GM18499 (cell line): ENCODE data around the gene RALBP1.
"Not testable (repeated sequence)": the region's sequence is repeated elsewhere in the genome, so short reads cannot be mapped to it uniquely, and the experiment has no call there.

Source experiments
- ATAC-seq: cut with Tn5 transposase; IDR thresholded peaks from one replicate; pipeline ENCODE4 v1.9.1; 2021; ENCODE audit warnings: moderate number of reproducible peaks; ENCODE audit not compliant: insufficient read depth, unreplicated experiment

The RALBP1 gene

GRCh38 chr18:9474983-9475642 is at the start of gene RALBP1:
Gene RALBP1, plus strand, starts transcription at chr18:9475513. Its CDS starts 37,533 bp downstream, at chr18:9513046.
- ATAC-seq = peak; percentile 91

GRCh38 chr18:9426753-9427152 is 48.6 kb upstream of the RALBP1 start:
- no peak for ATAC-seq

GRCh38 chr18:9428301-9428706 is 47.0 kb upstream of the RALBP1 start:
- ATAC-seq = no peak

GRCh38 chr18:9428862-9429661 is 46.3 kb upstream of the RALBP1 start:
- no peak for ATAC-seq

GRCh38 chr18:9429662-9429993 is 45.7 kb upstream of the RALBP1 start:
- no peak for ATAC-seq

- ATAC-seq = not testable (repeated sequence)
These were observed 45.0 kb upstream of the RALBP1 start for GRCh38 chr18:9430315-9430714.

- ATAC-seq = no peak
These were observed 44.0 kb upstream of the RALBP1 start for GRCh38 chr18:9431296-9431695.

GRCh38 chr18:9433122-9433521 is 42.2 kb upstream of the RALBP1 start:
- ATAC-seq = not testable (repeated sequence)

GRCh38 chr18:9433671-9434121 is 41.6 kb upstream of the RALBP1 start:
- no peak for ATAC-seq

GRCh38 chr18:9434122-9434701 is 41.1 kb upstream of the RALBP1 start:
- ATAC-seq = no peak

GRCh38 chr18:9435041-9435440 is 40.3 kb upstream of the RALBP1 start:
- no peak for ATAC-seq

- ATAC-seq = no peak
These were observed 38.9 kb upstream of the RALBP1 start for GRCh38 chr18:9436206-9436929.

GRCh38 chr18:9437021-9437437 is 38.3 kb upstream of the RALBP1 start:
- ATAC-seq = no peak

GRCh38 chr18:9437672-9438071 is 37.6 kb upstream of the RALBP1 start:
- ATAC-seq = no peak

- ATAC-seq = no peak
These were observed 34.3 kb upstream of the RALBP1 start for GRCh38 chr18:9441061-9441460.

GRCh38 chr18:9444549-9444948 is 30.8 kb upstream of the RALBP1 start:
- no peak for ATAC-seq

- ATAC-seq = no peak
These were observed 28.5 kb upstream of the RALBP1 start for GRCh38 chr18:9446839-9447238.

- no peak for ATAC-seq
These were observed 28.0 kb upstream of the RALBP1 start for GRCh38 chr18:9447334-9447733.

GRCh38 chr18:9449600-9450414 is 25.5 kb upstream of the RALBP1 start:
- ATAC-seq = no peak

- ATAC-seq = not testable (repeated sequence)
These were observed 24.4 kb upstream of the RALBP1 start for GRCh38 chr18:9450920-9451319.
